ENCODE data around the gene YIF1B.

YIF1B gene

DNA sequence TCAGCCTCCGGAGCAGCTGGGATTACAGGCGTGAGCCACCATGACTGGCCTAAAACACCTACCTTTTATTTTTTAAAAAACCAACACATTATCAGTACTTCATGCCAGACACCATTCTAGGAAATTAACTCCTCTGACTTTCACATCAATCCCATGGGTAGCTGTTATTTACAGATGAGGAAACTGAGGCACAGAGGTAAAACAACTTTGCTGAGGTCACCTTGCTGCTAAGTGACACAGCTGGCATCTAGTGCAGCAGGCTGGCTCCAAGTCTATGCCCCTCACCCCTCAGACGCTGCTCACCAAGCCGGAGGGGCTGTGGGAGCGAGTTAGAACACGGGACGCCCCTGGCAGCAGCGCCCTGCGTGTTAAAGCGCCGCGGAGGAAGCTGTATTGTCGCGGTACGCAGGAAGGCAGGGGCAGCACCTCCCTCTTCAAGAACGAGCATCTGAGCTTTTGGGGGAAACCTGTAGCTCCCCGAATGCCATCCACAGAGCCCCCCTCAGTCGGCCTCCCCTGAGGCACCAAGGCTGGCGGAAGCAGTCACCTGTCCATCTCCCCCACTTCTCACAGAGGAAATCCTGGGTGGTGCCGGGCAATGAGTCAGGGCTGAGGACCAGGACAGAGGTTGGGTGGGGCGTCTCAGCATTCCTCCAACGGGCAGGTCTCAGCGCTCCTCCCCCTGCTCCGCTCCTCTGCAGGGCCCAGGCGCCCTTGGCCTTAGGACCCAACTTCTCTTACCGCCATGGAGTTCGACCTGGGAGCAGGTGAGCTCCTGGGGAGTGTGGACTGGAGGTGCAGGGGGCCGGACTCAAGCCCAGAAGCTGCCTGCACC, 12.0 kb downstream of the YIF1B start, which contains the start of gene C19orf33:
C19orf33 (plus strand) TSS at position 735 of the 835 bp plus-strand sequence; CDS start at position 746, 11 bp downstream.
- DNase-seq: no peak

- DNase-seq: no peak
Measured at GRCh38 chr19:38298821-38299680, 16.7 kb downstream of the YIF1B start.

DNA sequence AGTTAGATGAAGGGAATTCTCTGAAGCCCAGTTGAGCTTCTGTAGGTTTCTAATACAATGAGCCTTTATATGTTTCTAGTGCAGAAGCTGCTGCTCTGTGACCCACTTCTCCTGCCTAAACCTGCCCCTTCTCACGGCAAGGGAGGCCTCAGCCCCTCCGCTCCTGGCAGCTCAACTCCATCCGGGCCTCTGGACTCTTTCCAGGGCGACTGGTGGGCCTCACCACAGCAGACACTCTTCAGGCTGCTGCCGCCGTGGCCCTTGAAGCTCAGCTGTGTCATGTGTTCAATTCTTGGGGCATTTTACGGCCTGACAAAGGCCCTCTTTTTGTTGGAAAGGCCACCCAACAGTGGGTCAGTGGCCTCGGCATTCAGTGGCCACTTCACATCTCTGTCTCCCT, 21.7 kb downstream of the YIF1B start:
- no peak for DNase-seq

DNA sequence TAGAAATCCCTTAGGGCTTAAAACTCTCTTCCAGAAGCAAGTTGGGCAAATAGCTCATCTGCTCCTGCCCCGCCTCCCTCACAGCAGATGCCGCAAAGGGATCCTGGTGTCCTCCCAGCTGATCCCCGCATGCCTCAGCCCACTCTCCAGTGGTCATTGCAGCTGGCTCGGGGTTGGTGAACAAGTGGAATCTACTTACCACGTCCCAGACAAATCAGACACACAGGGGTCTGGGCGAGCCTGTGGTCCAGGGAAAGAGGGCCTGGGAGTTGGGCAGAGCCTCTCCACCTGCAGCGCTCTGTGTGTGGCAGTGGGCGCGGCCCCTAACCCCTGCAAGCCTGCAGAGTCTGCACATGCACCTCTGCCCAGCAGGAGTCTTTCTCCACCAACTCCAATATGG, 22.5 kb downstream of the YIF1B start:
- no peak for DNase-seq

GRCh38 chr19:38291855-38292254, 23.9 kb downstream of the YIF1B start:
- DNase-seq: no peak

GRCh38 chr19:38290631-38291147, 25.1 kb downstream of the YIF1B start:
- no peak for DNase-seq

- DNase-seq: no peak
Measured at GRCh38 chr19:38289955-38290354, 25.8 kb downstream of the YIF1B start.

GRCh38 chr19:38288123-38288855, 27.5 kb downstream of the YIF1B start:
- peak; percentile 31 for DNase-seq

DNA sequence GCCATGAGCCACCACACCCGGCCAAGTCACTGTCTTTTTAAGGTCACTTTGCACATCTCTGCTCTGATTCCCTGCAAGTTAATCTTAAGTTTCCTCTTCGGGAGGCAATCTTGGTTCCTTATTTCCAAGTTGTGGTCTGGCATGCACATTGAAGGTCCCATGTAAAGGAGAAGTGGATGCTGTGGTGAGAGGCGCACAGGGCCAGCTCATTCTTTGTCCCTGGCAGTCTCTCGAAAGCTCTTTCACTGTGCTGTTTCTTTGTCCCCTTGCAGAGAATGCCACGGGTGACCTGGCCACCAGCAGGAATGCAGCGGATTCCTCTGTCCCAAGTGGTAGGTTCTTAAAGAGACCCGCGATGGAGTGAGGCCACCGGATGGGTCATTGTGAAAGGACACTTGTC, 28.1 kb downstream of the YIF1B start:
- DNase-seq: peak; percentile 33

- no peak for DNase-seq
Measured at GRCh38 chr19:38285567-38285966, 30.2 kb downstream of the YIF1B start.

DNA sequence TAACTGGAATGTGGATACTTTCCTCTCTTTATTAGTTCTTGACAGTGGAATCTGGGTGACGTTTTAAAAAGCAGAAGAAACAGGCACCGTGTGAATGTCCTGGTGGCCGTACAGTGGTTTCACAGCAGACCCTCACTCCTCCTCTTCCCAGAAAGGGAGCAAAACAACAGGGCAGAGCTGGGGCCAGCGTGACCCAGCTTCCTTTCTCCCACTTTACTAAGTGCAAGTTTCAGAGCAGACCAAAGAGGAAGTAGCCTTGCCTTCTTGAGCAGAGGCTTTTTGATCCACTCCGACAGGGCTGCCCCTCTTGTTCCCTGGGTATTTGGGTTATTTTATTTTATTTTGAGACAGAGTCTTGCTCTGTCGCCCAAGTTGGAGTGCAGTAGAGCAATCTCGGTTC, 31.3 kb downstream of the YIF1B start:
- DNase-seq: no peak

GRCh38 chr19:38283271-38283670, 32.5 kb downstream of the YIF1B start:
- DNase-seq: no peak

GRCh38 chr19:38281811-38282566, 33.8 kb downstream of the YIF1B start:
- DNase-seq: no peak

DNA sequence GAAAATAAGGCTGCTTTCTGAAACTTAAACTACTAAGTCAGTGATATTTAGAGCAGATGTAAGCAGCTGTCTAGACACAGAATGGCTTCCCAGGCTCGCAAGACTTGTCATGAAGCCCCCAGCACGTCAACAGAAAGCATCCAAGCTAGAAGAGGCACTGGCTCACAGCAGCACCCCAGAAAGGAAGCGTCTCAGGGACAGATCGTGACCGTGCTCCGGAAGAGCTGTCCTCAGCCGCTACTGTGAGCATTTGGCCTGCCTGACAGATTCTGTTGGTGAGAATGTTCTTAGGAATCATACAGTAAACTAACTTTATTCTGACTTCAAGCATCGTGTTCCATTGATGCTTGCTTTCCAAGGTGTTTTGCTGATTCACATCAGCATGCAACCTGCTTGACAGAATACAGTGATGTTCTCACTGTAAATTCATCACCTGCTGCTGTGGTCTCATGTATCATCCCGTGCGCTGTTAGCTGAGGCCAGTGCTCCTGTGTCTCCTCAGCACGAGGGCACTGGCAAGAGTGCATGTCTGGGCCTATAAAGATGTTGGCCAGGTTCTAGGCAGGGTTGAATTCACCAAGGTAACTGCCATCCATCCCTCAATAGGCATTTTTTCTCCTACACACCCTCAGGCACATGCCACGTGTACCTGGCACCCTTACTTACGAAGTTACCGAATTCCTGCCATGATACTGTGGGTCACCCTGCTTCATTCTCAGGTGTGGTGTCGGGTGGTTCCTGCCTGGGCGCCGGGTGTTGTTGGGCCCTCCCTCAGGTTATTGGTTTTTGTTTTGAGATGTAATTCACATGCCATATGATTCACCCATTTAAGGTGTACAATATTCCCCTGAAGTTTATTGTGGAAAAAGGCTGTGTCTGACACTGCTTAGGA, 35.5 kb downstream of the YIF1B start:
- no peak for DNase-seq

- no peak for DNase-seq
Measured at GRCh38 chr19:38278751-38279150, 37.0 kb downstream of the YIF1B start.

DNA sequence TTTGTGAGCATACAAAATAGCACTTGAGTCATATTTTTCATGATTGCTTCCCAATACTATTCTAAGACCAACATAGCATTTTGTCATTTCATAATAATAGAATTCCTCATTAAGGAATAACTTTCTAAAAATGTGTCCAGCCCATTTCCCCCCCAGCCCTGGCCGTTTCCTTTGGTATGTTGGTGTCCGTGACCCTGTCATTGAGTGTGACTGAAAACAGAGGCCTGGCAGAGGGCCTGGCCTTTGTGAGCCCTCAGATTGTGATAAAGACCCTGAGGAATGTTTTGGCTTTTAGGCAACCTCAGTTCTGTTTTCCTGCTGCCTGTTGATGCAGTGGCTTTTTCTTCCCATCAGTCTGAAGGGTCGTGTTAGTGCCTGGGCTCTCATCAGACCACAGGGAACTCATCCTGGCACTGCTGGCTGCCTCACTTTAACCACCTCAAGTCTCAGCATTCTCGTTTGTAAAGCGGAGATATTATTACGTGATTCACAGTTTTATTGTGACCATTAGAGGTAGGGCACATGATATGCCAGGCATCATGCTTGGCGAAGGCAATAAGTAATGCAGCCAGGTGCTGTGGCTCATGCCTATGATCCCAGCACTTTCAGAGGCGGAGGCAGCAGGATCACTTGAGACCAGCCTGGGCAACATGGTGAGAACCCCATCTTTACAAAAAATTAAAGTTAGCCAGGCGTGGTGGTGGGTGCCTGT, 37.6 kb downstream of the YIF1B start:
- DNase-seq: no peak

DNA sequence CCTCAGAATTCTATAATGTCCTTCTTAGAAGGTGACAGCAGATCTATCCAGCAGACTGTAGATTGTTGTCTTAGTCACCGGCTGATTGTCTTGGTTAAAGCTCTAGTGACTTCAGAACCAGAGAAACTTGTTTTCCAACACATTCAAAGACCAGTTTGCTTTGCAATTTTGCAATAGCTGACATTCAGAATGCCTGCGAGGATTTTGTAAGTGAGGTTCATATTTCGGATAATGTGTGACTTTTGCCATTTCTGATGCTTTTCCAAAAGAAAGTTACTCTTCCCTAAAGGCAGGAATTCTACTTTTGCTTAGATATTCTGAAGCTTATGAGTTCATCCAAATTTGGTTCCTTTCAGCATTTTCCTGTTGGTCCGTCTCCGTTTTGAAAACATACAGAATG, 38.2 kb downstream of the YIF1B start:
- no peak for DNase-seq

GRCh38 chr19:38276942-38277517, 38.7 kb downstream of the YIF1B start:
- no peak for DNase-seq

DNA sequence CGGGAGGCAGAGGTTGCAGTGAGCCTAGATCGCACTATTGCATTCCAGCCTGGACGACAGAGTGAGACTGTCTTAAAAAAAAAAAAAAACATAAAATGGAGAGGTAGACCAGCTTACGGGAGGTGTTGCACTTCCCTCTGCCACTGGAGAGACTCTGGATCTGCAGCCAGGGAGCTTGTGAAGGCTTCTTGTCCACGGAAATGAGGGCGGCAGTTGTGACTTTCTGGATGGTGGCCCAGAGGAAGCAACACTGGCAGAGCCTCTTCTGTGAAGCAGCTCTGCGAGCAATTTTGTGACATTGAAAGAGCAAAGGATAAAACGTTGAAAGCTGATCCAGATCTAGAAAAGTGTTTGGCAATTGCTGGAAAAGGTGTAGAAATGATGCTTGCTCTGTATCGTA, 41.0 kb downstream of the YIF1B start:
- DNase-seq: no peak

DNA sequence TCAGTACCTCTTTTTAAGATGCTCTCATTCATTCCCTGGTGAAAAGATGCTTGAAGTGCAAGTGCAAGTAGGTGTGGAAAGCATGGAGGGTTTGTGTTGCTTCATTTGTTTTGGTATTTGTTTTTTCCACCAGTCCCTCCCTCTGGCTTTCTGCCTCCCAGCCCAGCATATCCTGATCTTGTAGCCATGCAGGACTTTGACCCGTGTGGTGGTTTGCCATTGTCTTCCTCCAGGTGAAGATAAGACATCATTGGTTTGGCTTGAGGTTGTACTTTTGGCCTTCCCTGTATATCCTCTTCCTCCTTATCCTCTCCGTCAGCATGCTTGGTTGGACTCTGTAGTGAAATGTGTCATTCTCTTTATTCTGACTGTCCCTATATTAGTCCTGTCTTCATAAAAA, 42.2 kb downstream of the YIF1B start:
- no peak for DNase-seq
